NCI-H2107 treated with DMSO at 0.1 percent for 48 hours (cell line): Measurements from ENCODE around the gene FSD1L.
"Not testable (repeated sequence)": the region's sequence is repeated elsewhere in the genome, so short reads cannot be mapped to it uniquely, and the experiment has no call there.

ENCODE experiments used
- DNase-seq: peaks from one replicate; lab custom pipeline; 2025; ENCODE audit not compliant: unreplicated experiment; lab: John Stamatoyannopoulos, UW

Gene FSD1L

DNA sequence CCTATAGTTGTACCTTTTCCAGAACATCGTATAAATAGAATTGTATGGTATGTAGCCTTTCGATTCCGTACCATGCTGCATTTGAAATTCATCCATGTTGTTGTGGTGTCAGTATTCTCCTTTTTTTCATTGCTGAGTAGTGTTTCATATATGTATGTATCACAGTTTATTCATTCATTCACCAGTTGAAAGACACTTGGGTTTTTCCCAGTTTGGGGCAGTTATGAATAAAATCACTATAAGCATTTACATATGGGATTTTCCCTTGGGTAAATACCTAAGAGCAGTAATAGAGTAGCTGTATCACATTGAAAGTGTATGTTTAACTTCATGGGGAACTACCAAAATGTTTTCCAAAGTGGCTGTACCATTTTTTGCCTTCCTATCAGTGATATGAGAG, 94.0 kb downstream of the FSD1L start:
- no peak for DNase-seq

DNA sequence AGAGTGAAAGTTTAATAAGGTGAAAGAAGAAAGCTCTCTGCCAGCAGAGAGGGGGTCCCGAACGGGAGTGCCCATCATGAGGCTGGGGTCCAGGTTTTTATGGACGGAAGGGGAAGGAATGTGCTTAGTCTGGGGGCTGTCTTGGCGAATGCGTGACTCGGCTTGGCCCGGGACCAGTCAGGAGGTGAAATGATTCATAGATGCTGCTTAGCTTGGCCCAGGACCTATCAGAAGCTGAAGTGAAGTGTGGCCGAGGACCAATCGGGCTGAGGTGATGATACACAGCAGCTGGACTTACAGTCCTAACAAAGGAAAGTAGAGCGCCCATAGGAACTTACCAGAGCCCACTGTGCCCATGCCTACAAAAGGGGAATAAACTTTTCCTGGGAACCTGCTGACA, 106.2 kb downstream of the FSD1L start:
- DNase-seq = no peak

DNA sequence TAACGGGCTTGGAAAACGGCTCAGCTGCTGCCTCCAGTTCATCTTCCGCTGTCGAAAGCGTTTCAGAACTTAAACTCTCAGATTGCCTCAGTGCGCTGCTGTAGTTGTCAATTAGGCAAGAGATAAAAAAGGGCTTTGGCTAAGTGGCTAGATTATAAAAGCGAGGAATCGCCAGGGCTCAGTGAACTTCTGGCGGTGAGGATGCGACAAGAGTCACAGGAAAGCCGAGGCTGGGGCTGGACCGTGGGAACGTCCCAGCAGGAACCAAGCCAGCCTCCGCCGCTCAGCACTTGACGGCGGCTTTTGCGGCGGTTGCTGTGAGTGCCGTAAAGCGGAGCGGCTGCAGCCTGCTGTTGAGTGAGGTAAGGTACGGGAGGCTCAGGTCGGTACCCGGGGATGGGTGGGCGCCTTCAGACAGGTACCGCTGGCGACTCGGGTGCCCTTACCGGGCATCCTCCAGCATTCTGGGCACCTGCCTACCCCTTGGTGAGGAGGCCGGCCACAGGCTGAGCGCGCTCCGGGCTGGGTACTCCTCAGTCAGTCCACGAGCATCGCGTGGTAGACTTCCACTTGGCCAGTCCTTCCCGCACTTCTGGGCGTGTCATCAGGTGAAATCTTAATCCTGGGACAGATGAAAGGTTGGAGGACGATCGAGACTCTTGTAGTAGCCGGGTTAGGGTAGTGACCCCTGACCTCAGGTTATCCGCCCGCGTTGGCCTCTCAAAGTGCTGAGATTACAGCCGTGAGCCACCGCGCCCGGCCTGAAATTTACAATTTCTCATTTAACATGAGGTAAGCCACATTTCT, 110.2 kb downstream of the FSD1L start, which contains the start of gene FKTN:
Gene FKTN (plus strand): TSS at position 328 of the 807 bp plus-strand sequence. CDS start 16,902 bp downstream, outside the sequence.
- DNase-seq = peak; percentile 63

DNA sequence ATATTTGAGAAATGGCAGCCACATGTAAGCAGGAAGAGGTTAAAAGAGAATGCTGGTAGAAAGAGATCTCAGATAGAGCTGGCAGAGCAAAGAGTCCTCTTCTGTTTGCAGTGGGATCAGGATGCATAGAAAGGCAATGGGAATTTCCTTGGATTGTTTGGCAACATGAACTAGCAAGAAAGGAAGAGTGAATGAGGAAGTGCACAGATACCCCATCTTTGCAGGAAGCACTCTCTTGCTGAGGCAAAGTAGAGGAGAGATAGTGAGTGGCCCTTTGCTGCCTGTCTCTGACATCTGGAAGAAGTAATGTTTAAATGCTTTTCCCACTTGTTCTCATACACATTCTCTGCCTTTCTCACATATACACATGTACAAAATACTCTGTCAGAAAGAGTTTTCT, 124.6 kb downstream of the FSD1L start:
- no peak for DNase-seq

DNA sequence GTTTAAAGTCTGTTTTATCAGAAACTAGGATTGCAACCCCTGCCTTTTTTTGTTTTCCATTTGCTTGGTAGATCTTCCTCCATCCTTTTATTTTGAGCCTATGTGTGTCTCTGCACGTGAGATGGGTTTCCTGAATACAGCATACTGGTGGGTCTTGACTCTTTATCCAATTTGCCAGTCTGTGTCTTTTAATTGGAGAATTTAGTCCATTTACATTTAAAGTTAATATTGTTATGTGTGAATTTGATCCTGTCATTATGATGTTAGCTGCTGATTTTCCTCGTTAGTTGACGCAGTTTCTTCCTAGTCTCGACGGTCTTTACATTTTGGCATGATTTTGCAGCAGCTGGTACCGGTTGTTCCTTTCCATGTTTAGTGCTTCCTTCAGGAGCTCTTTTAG, 132.1 kb downstream of the FSD1L start:
- not testable (repeated sequence) for DNase-seq

DNA sequence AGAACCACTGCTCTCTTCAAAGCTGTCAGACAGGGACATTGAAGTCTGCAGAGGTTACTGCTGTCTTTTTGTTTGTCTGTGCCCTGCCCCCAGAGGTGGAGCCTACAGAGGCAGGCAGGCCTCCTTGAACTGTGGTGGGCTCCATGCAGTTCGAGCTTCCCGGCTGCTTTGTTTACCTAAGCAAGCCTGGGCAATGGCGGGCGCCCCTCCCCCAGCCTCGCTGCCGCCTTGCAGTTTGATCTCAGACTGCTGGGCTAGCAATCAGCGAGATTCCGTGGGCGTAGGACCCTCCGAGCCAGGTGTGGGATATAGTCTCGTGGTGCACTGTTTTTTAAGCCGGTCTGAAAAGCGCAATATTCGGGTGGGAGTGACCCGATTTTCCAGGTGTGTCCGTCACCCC, 133.7 kb downstream of the FSD1L start:
- not testable (repeated sequence) for DNase-seq

DNA sequence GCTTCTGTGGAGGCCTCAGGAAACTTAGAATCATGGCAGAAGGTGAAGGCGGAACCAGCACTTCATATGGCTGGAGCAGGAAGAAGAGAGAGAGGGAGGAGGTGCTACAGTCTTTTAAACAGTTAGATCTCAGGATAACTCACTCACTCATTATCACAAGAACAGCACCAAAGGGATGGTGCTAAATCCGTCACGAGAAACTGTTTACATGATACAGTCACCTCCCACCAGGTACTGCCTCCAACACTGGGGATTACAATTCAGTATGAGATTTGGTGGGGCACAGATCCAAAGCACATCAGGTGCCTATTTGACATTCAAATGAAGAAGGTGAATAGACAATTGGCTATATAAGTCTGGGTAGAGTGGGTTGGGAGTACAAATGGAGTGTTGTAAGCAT, 145.3 kb downstream of the FSD1L start:
- DNase-seq = no peak
